ENCODE measurements around the gene KIF3A.

The KIF3A gene

DNA sequence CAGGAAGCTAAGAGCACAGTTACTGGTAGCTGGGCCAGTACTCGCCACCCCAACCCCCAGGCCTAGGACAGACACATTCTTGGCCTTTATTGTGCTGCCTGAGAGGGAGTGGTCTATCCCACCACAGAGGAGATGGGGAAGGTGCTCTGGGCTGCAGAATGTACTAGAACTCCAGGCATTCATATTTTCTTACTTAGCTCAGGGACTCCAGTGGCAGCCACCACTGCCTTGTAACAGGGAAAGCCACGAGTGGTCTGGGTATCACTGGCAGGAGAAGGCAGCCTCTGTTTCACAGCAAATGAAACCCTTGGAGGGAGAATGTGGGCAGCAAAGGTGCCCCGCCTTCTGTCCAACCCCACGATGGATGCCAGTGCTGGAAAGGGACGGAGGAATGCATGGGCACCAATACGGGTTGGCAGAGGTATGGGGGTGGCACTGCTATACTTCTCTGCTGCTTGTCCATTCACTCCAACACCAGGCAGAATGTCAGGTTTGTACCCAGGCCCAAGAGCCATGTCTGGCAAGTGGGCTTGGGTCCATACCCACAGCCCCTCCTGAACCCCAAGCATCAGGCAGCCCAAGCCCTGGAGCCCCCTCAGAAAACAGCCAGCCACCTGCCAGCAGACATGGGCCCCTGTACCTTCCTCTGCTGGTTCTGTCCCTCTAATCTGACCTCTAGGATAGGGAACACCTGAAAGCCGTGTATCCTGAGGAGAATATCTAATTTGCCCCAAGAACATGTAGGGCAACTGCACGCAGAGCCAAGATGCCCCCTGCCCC lies 35.1 kb upstream of the KIF3A start:
- H3K4me3 ChIP-seq (ENCODE audit: control insufficient read depth in 1 of 7, extremely low read depth in 1 of 7, insufficient read depth in 4 of 7, low read depth in 2 of 7, low read length in 6 of 7), result no peak overlapping the region
- CTCF ChIA-PET, result interaction anchor here (1.0 to 3.2 kb wide), 5 partner anchors 7 to 25 kb away, joined by 3 to 10 read pairs (median 4); no protein-coding TSS in a partner anchor
- no peaks in the 10 kb centered on the region for H3K36me3 ChIP-seq (ENCODE audit: control insufficient read depth in 4 of 4, insufficient read depth in 4 of 4, low read length in 3 of 4)
- WGBS (ENCODE audit: insufficient coverage), result 100% methylated on average over 6 of the region's 8 CpGs
- H3K9me3 ChIP-seq (ENCODE audit: control extremely low read depth in 1 of 5, control insufficient read depth in 4 of 5, insufficient read depth in 2 of 5, low read depth in 1 of 5, low read length in 4 of 5), result no peaks in the 10 kb centered on the region
- no peak overlapping the region for H3K27ac ChIP-seq (ENCODE audit: insufficient read depth in 1 of 2, low read depth in 1 of 2, low read length in 2 of 2, poor library complexity in 1 of 2, severe bottlenecking in 2 of 2)
- H3K4me1 ChIP-seq (ENCODE audit: control extremely low read depth in 1 of 4, control insufficient read depth in 4 of 4, insufficient read depth in 4 of 4, low read length in 3 of 4), result peaks cover 0 to 19% (median 12%) of the 10 kb centered on the region in 4 experiments
- POLR2A ChIA-PET, result interaction anchor here (0.6 kb wide), 1 partner anchor 35 kb away, joined by 3 read pairs; the partner anchor contains the start of gene KIF3A
- peaks cover 0 to 31% (median 25%) of the 10 kb centered on the region in 5 experiments for H3K27me3 ChIP-seq (replicated peaks in 2 of 5; ENCODE audit: control insufficient read depth in 4 of 5, insufficient read depth in 5 of 5, low read length in 4 of 5)
- no peak for DNase-seq

DNA sequence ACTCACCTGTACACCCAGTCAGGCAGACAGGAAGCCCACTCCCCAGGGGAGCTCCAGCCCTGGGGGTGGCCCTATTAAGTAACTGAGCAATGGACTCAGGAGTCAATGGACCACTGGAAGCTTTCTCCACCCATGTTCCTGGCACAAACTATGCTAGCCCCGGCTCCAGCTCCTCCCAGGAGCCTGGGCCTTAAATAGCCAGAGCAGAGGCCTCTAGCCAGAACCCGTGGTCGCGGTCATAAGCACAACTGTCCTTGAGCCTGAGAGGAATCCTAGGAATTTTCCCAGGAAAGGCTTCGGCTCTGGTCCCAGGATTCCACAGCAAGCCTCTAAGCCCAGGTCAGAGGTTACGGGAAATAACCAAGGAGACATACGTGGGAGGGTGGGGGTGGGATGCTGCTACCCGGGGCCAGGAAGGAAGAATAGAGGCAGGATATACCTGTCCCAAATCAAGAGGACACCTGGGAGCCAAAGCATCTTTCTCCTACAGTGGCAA lies 34.2 kb upstream of the KIF3A start:
- Histone ChIP-seq H3K27me3 (replicated peaks in 2 of 5; ENCODE audit: control insufficient read depth in 4 of 5, insufficient read depth in 5 of 5, low read length in 4 of 5) (peaks cover 0 to 25% (median 23%) of the 10 kb centered on the region in 5 experiments), H3K36me3 (ENCODE audit: control insufficient read depth in 4 of 4, insufficient read depth in 4 of 4, low read length in 3 of 4) (no peaks in the 10 kb centered on the region), H3K4me3 (ENCODE audit: control insufficient read depth in 1 of 7, extremely low read depth in 1 of 7, insufficient read depth in 4 of 7, low read depth in 2 of 7, low read length in 6 of 7) (no peak overlapping the region), H3K27ac (ENCODE audit: insufficient read depth in 1 of 2, low read depth in 1 of 2, low read length in 2 of 2, poor library complexity in 1 of 2, severe bottlenecking in 2 of 2) (no peak overlapping the region), H3K9me3 (ENCODE audit: control extremely low read depth in 1 of 5, control insufficient read depth in 4 of 5, insufficient read depth in 2 of 5, low read depth in 1 of 5, low read length in 4 of 5) (no peaks in the 10 kb centered on the region), H3K4me1 (ENCODE audit: control extremely low read depth in 1 of 4, control insufficient read depth in 4 of 4, insufficient read depth in 4 of 4, low read length in 3 of 4) (peaks cover 0 to 13% (median 6%) of the 10 kb centered on the region in 4 experiments)
- CTCF ChIA-PET, result interaction anchor here (1.3 to 1.5 kb wide), 2 partner anchors 17 to 26 kb away, joined by 4 read pairs; no protein-coding TSS in a partner anchor
- no peak for DNase-seq
- 97% methylated on average over 8 of the region's 8 CpGs for WGBS (ENCODE audit: insufficient coverage)
- POLR2A ChIA-PET, result no interaction called here

DNA sequence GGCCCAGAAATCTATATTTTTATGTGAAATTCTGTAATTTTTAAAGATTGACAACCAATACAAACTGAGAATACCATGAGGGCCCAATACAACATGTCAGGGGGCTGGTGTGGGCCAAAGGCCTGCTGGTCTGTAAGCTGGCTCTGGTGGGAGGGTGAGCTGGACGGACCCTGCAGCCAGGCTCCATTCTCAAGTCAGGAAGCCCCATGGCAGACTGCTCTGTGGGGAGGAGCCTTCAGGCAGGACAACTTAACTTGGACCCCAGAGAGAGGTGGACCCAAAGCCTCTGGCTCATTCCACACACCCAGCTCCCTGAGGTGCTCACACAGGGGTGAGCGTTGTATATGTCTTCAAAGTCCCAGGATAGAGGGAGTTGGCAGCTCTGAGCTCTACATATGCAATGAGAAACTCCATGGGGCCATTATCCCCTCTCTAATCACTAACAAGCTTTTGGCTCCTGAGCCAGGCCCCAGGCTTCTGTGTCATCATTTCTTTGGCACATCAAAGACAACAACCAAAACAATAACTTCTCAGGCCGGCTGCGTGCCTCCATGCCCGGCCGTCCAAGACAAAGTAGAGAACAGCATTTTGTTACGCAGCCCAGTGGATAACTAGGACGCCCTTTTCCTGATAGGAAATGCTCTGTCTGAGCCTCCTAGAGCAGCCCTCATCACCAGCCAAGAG lies 33.3 kb upstream of the KIF3A start:
- no peak for DNase-seq
- no peaks in the 10 kb centered on the region for H3K9me3 ChIP-seq (ENCODE audit: control extremely low read depth in 1 of 5, control insufficient read depth in 4 of 5, insufficient read depth in 2 of 5, low read depth in 1 of 5, low read length in 4 of 5)
- 98% methylated on average over 8 of the region's 8 CpGs for WGBS (ENCODE audit: insufficient coverage)
- peaks cover 0 to 6% (median 3%) of the 10 kb centered on the region in 4 experiments for H3K4me1 ChIP-seq (ENCODE audit: control extremely low read depth in 1 of 4, control insufficient read depth in 4 of 4, insufficient read depth in 4 of 4, low read length in 3 of 4)
- peaks cover 0 to 20% (median 13%) of the 10 kb centered on the region in 5 experiments for H3K27me3 ChIP-seq (replicated peaks in 2 of 5; ENCODE audit: control insufficient read depth in 4 of 5, insufficient read depth in 5 of 5, low read length in 4 of 5)
- no peaks in the 10 kb centered on the region for H3K36me3 ChIP-seq (ENCODE audit: control insufficient read depth in 4 of 4, insufficient read depth in 4 of 4, low read length in 3 of 4)
- no peak overlapping the region for H3K27ac ChIP-seq (ENCODE audit: insufficient read depth in 1 of 2, low read depth in 1 of 2, low read length in 2 of 2, poor library complexity in 1 of 2, severe bottlenecking in 2 of 2)
- POLR2A ChIA-PET, result no interaction called here
- CTCF ChIA-PET, result interaction anchor here (0.6 to 1.5 kb wide), 4 partner anchors 9 to 302 kb away, joined by 3 to 4 read pairs (median 4); no protein-coding TSS in a partner anchor
- no peak overlapping the region for H3K4me3 ChIP-seq (ENCODE audit: control insufficient read depth in 1 of 7, extremely low read depth in 1 of 7, insufficient read depth in 4 of 7, low read depth in 2 of 7, low read length in 6 of 7)

DNA sequence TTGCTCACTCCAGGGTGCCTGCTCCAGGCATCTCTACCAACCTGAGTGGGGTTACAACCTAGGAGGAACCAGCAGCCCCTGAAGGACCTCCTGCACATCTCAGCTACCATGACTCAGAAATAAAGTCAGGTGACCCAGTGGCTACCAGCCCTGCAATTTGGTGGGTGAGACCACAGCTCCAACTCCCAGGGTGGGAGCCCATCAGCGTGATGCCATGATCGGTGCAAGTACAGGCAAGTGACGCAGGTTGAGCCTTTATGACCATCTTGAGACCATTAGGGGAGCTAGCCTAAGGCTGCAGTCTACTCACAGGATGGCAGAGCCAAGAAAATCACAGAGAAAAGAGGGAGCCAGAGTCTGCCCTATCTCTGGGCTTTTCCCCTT lies 31.1 kb upstream of the KIF3A start:
- no peaks in the 10 kb centered on the region for H3K9me3 ChIP-seq (ENCODE audit: control extremely low read depth in 1 of 5, control insufficient read depth in 4 of 5, insufficient read depth in 2 of 5, low read depth in 1 of 5, low read length in 4 of 5)
- H3K27me3 ChIP-seq (replicated peaks in 2 of 5; ENCODE audit: control insufficient read depth in 4 of 5, insufficient read depth in 5 of 5, low read length in 4 of 5), result peaks cover 0 to 7% (median 0%) of the 10 kb centered on the region in 5 experiments
- CTCF ChIA-PET, result interaction anchor here (1.0 to 4.5 kb wide), 3 partner anchors 13 to 242 kb away, joined by 3 to 42 read pairs (median 3); no protein-coding TSS in a partner anchor
- peak in 2 of 3 donors; percentile 18 to 35 for DNase-seq
- 93% methylated on average over 3 of the region's 3 CpGs for WGBS (ENCODE audit: insufficient coverage)
- peaks cover 0 to 6% (median 2%) of the 10 kb centered on the region in 4 experiments for H3K4me1 ChIP-seq (ENCODE audit: control extremely low read depth in 1 of 4, control insufficient read depth in 4 of 4, insufficient read depth in 4 of 4, low read length in 3 of 4)
- no peak overlapping the region for H3K27ac ChIP-seq (ENCODE audit: insufficient read depth in 1 of 2, low read depth in 1 of 2, low read length in 2 of 2, poor library complexity in 1 of 2, severe bottlenecking in 2 of 2)
- H3K36me3 ChIP-seq (ENCODE audit: control insufficient read depth in 4 of 4, insufficient read depth in 4 of 4, low read length in 3 of 4), result no peaks in the 10 kb centered on the region
- POLR2A ChIA-PET, result interaction anchor here (1.2 kb wide), 1 partner anchor 14 kb away, joined by 3 read pairs; no protein-coding TSS in a partner anchor
- H3K4me3 ChIP-seq (ENCODE audit: control insufficient read depth in 1 of 7, extremely low read depth in 1 of 7, insufficient read depth in 4 of 7, low read depth in 2 of 7, low read length in 6 of 7), result no peak overlapping the region

DNA sequence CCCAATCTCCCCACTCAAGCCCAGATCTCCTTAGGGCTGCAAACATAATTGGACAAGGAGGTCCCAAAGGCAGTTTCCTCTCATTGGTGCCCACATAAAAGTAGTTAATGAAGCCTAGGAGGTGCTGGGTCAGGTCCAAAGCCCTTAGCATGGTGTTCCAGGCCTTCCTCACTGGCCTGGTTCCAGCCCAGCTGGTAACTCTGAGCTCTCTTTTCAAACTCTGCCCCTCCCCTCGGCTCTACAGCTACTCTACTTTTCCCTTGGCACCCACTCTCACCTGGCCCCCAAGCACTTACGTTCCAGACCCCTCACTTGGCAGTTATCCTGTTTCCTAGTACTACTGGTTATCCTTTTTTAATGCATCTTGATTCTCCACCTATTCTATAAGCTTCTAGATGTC lies 29.8 kb upstream of the KIF3A start:
- WGBS (ENCODE audit: insufficient coverage), result 91% methylated on average over 2 of the region's 2 CpGs
- ChIA-PET CTCF (interaction anchor here (1.4 to 4.5 kb wide), 3 partner anchors 11 to 53 kb away, joined by 4 to 42 read pairs (median 5); partner anchors contain the start of gene CCNI2), POLR2A (interaction anchor here (0.6 to 1.2 kb wide), 2 partner anchors 10 to 12 kb away, joined by 3 read pairs; no protein-coding TSS in a partner anchor)
- Histone ChIP-seq H3K4me1 (ENCODE audit: control extremely low read depth in 1 of 4, control insufficient read depth in 4 of 4, insufficient read depth in 4 of 4, low read length in 3 of 4) (peaks cover 0 to 6% (median 2%) of the 10 kb centered on the region in 4 experiments), H3K36me3 (ENCODE audit: control insufficient read depth in 4 of 4, insufficient read depth in 4 of 4, low read length in 3 of 4) (no peaks in the 10 kb centered on the region), H3K27ac (ENCODE audit: insufficient read depth in 1 of 2, low read depth in 1 of 2, low read length in 2 of 2, poor library complexity in 1 of 2, severe bottlenecking in 2 of 2) (no peak overlapping the region), H3K27me3 (replicated peaks in 2 of 5; ENCODE audit: control insufficient read depth in 4 of 5, insufficient read depth in 5 of 5, low read length in 4 of 5) (peaks cover 0 to 4% (median 0%) of the 10 kb centered on the region in 5 experiments), H3K9me3 (ENCODE audit: control extremely low read depth in 1 of 5, control insufficient read depth in 4 of 5, insufficient read depth in 2 of 5, low read depth in 1 of 5, low read length in 4 of 5) (no peaks in the 10 kb centered on the region), H3K4me3 (ENCODE audit: control insufficient read depth in 1 of 7, extremely low read depth in 1 of 7, insufficient read depth in 4 of 7, low read depth in 2 of 7, low read length in 6 of 7) (no peak overlapping the region)
- DNase-seq, result no peak

DNA sequence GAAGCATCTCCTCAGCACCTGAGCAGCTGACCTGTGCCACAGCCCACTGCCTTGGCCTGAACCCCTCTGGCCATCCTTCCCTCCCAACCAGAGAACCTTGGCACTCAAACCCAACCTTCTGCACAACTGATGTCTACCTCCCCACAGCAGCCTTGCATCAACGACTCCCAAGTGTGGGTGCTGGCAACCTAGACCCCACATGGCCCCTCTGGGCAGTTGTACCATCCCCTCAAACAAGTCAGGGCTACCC lies 29.4 kb upstream of the KIF3A start:
- Histone ChIP-seq H3K4me1 (ENCODE audit: control extremely low read depth in 1 of 4, control insufficient read depth in 4 of 4, insufficient read depth in 4 of 4, low read length in 3 of 4) (peaks cover 0 to 6% (median 2%) of the 10 kb centered on the region in 4 experiments), H3K36me3 (ENCODE audit: control insufficient read depth in 4 of 4, insufficient read depth in 4 of 4, low read length in 3 of 4) (no peaks in the 10 kb centered on the region), H3K9me3 (ENCODE audit: control extremely low read depth in 1 of 5, control insufficient read depth in 4 of 5, insufficient read depth in 2 of 5, low read depth in 1 of 5, low read length in 4 of 5) (no peaks in the 10 kb centered on the region), H3K27me3 (replicated peaks in 2 of 5; ENCODE audit: control insufficient read depth in 4 of 5, insufficient read depth in 5 of 5, low read length in 4 of 5) (peaks cover 0 to 4% (median 0%) of the 10 kb centered on the region in 5 experiments), H3K4me3 (ENCODE audit: control insufficient read depth in 1 of 7, extremely low read depth in 1 of 7, insufficient read depth in 4 of 7, low read depth in 2 of 7, low read length in 6 of 7) (no peak overlapping the region), H3K27ac (ENCODE audit: insufficient read depth in 1 of 2, low read depth in 1 of 2, low read length in 2 of 2, poor library complexity in 1 of 2, severe bottlenecking in 2 of 2) (no peak overlapping the region)
- ChIA-PET CTCF (interaction anchor here (1.4 to 4.5 kb wide), 4 partner anchors 11 to 58 kb away, joined by 3 to 42 read pairs (median 4); partner anchors contain the start of gene CCNI2), POLR2A (no interaction called here)
- 100% methylated on average over 1 of the region's 1 CpG for WGBS (ENCODE audit: insufficient coverage)
- DNase-seq, result no peak

Data from common myeloid progenitor, CD34-positive (primary cell).